ENCODE data around the gene CBFB.

CBFB gene

DNA sequence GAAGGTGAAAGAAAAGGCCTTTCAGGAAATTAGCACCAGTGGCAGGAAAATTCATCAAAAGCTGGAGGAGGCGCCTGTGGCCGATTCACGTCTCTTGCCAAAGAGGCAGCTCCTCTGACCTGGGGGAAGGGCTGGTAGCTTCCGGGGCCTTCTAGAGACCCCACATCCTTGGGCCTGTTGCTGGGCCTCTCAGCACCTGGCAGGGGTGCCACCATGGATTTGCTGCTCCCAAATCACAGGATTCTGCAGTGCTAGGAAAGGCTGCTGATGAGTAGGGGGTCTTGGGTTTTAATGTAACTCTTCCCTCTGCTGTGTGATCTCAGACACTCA, 11.6 kb upstream of the CBFB start:
- H3K27ac ChIP-seq (ENCODE audit: low read depth, low read length) = no peak overlapping the region
- WGBS = 92% methylated on average over 4 of the region's 4 CpGs
- H3K27me3 ChIP-seq (ENCODE audit: insufficient read depth, low read length) = peaks cover 45% of the 10 kb centered on the region
- H3K4me1 ChIP-seq (ENCODE audit: insufficient read depth, low read length) = no peaks in the 10 kb centered on the region; the same call in 1 of the 2 replicates
- H3K4me3 ChIP-seq (ENCODE audit: low read length) = no peak overlapping the region
- H3K36me3 ChIP-seq (ENCODE audit: insufficient read depth, low read length) = no peaks in the 10 kb centered on the region
- no peak overlapping the region for H3K9ac ChIP-seq (ENCODE audit: low read depth, low read length)
- H3K9me3 ChIP-seq (ENCODE audit: insufficient read depth, low read depth, low read length) = no peaks in the 10 kb centered on the region

DNA sequence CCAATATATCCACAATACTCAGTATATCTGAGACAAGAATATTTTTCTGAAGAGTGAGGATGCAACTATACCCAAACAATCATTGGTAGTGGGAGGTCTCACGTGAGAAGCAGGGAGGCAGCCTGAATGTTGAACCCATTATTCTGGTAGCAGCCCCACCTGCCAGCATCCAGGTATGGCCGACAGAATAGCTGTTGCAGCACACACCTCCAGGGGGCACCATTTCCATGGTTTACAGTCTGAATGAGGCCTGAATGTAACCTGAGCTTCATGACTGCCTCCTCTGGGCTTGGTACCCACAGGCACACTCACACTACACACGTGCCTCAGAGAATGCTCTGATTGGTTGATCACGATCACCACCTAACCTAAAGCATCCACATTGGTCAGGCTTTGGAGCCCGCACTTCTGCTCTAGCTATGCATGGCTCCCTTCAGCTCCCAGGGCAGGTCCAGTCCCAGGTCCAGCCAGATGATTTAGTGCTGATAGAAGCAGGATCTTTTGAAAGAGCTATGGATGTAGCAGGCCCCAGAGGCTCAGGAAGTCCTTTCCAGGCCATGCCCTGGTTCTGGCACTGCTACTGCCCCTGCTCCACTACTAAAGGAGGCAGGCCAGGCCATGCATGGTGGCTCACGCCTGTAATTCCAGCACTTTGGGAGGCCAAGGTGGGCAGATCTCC, 11.0 kb upstream of the CBFB start:
- no peaks in the 10 kb centered on the region; the same call in 1 of the 2 replicates for H3K4me1 ChIP-seq (ENCODE audit: insufficient read depth, low read length)
- H3K9me3 ChIP-seq (ENCODE audit: insufficient read depth, low read depth, low read length) = no peaks in the 10 kb centered on the region
- H3K36me3 ChIP-seq (ENCODE audit: insufficient read depth, low read length) = no peaks in the 10 kb centered on the region
- H3K4me3 ChIP-seq (ENCODE audit: low read length) = no peak overlapping the region
- H3K9ac ChIP-seq (ENCODE audit: low read depth, low read length) = no peak overlapping the region
- H3K27ac ChIP-seq (ENCODE audit: low read depth, low read length) = no peak overlapping the region
- WGBS = 35% methylated on average over 6 of the region's 6 CpGs
- H3K27me3 ChIP-seq (ENCODE audit: insufficient read depth, low read length) = peaks cover 40% of the 10 kb centered on the region

DNA sequence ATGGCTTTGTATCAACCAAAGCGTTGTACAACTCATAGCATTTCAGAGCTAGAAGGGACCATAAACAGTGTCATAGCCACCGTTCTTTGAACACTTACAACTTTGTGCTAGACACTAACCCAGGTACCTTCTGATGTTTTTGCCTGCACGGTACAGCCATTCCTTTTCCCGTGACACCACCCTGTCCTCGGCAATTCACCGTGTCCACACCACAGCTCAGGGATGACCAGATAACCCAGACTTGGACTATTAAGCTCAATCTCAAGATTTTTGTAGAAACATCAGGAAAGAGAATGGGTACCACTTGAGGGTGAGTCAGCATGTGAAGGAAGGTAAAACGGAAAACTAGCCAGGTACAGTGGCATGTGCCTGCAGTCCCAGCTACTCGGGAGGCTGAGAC, 9.8 kb upstream of the CBFB start:
- Histone ChIP-seq H3K9ac (ENCODE audit: low read depth, low read length) (no peak overlapping the region), H3K4me1 (ENCODE audit: insufficient read depth, low read length) (no peaks in the 10 kb centered on the region)
- 91% methylated on average over 8 of the region's 8 CpGs for WGBS

DNA sequence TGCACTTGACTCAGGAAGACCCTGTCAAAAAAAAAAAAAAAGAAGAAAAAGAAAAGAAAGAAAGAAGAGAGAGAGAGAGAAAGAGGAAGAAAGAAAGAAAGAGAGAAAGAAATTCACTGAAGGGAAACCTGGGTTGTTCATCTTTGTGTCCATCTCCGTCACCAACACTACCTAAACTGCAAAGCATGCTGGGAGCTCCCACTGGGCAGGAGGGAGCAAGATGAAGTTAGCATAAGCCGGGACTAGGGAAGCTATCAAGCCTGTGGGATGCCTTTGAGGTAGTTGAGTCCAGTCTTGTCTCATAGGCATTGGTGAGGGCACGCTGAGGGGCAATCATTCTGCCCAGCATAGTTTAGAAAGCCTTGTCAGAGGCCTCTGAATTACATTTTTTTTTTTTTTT, 7.6 kb upstream of the CBFB start:
- H3K9ac ChIP-seq (ENCODE audit: low read depth, low read length) = no peak overlapping the region
- H3K27me3 ChIP-seq (ENCODE audit: insufficient read depth, low read length) = 0 out of 2 replicates have a peak, but pooled peaks cover 6% of the 10 kb centered on the region
- no peaks in the 10 kb centered on the region for H3K9me3 ChIP-seq (ENCODE audit: insufficient read depth, low read depth, low read length)
- no peak overlapping the region for H3K4me3 ChIP-seq (ENCODE audit: low read length)
- H3K27ac ChIP-seq (ENCODE audit: low read depth, low read length) = no peak overlapping the region
- H3K4me1 ChIP-seq (ENCODE audit: insufficient read depth, low read length) = no peaks in the 10 kb centered on the region
- 78% methylated on average over 3 of the region's 3 CpGs for WGBS
- no peaks in the 10 kb centered on the region for H3K36me3 ChIP-seq (ENCODE audit: insufficient read depth, low read length)

More for the DNA sequence above, 9.8 kb upstream of the CBFB start:
- no peak overlapping the region for H3K27ac ChIP-seq (ENCODE audit: low read depth, low read length)
- no peaks in the 10 kb centered on the region for H3K9me3 ChIP-seq (ENCODE audit: insufficient read depth, low read depth, low read length)
- H3K4me3 ChIP-seq (ENCODE audit: low read length) = no peak overlapping the region
- no peaks in the 10 kb centered on the region for H3K36me3 ChIP-seq (ENCODE audit: insufficient read depth, low read length)
- H3K27me3 ChIP-seq (ENCODE audit: insufficient read depth, low read length) = peaks cover 27% of the 10 kb centered on the region

DNA sequence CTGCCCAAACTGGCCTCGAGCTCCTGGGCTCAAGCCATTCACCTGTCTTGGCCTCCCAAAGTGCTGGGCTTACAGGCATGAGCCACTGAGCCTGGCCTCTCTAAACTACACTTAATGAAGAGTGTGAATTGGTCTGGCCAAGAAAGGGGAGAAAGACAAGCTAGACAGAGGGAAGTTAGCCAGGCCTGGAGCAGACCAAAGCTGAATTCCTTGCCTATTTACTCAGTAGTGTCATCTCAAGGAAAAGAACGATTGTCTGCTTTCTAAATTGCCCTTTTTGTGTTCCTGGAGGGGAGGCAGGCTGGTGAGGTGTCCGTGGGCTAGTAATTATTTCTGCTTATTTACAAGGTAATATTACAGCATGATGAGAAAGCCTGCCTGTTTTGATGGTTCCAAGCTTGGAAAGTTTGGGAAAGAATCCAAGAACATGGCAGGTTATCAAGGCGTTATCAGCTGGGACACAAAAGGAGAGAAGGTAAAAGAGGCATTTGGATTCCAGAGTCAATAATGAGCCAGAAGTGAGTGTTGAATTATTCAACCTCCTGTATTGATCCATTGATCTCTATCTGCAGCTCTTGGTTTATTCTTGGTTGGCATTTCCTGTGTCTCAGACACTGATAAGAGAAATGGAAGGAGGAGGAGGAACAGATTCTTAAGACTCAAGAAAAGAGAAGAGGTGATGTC, 6.3 kb upstream of the CBFB start:
- no peaks in the 10 kb centered on the region for H3K4me1 ChIP-seq (ENCODE audit: insufficient read depth, low read length)
- no peak overlapping the region for H3K9ac ChIP-seq (ENCODE audit: low read depth, low read length)
- H3K36me3 ChIP-seq (ENCODE audit: insufficient read depth, low read length) = no peaks in the 10 kb centered on the region
- H3K27me3 ChIP-seq (ENCODE audit: insufficient read depth, low read length) = peaks cover 6% of the 10 kb centered on the region; the same call in 1 of the 2 replicates
- H3K27ac ChIP-seq (ENCODE audit: low read depth, low read length) = no peak overlapping the region
- no peaks in the 10 kb centered on the region for H3K9me3 ChIP-seq (ENCODE audit: insufficient read depth, low read depth, low read length)
- H3K4me3 ChIP-seq (ENCODE audit: low read length) = no peak overlapping the region
- WGBS = 83% methylated on average over 4 of the region's 4 CpGs

DNA sequence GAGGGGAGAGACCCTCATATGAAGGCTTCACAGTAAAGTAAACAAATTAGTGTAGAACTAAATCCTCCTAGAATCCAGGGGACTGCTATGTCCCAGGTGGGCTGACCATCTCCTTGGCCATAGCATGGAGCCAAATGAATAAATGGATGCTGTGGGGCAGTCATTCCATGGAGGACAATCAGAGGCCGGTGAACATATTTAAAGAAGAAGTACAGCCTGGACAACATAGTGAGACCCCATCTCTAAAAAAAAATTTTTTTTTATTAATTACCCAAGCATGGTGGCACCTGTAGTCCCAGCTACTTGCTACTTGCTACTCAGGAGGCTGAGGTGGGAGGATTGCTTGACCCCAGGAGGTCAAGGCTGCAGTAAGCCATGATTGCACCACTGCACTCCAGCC, 5.3 kb upstream of the CBFB start:
- no peak overlapping the region for H3K27ac ChIP-seq (ENCODE audit: low read depth, low read length)
- H3K9me3 ChIP-seq (ENCODE audit: insufficient read depth, low read depth, low read length) = no peaks in the 10 kb centered on the region
- 82% methylated on average over 1 of the region's 1 CpG for WGBS
- no peak overlapping the region for H3K4me3 ChIP-seq (ENCODE audit: low read length)
- peaks cover 3% of the 10 kb centered on the region; the same call in 1 of the 2 replicates for H3K4me1 ChIP-seq (ENCODE audit: insufficient read depth, low read length)
- no peak overlapping the region for H3K9ac ChIP-seq (ENCODE audit: low read depth, low read length)
- no peaks in the 10 kb centered on the region for H3K36me3 ChIP-seq (ENCODE audit: insufficient read depth, low read length)
- peaks cover 6% of the 10 kb centered on the region; the same call in 1 of the 2 replicates for H3K27me3 ChIP-seq (ENCODE audit: insufficient read depth, low read length)

DNA sequence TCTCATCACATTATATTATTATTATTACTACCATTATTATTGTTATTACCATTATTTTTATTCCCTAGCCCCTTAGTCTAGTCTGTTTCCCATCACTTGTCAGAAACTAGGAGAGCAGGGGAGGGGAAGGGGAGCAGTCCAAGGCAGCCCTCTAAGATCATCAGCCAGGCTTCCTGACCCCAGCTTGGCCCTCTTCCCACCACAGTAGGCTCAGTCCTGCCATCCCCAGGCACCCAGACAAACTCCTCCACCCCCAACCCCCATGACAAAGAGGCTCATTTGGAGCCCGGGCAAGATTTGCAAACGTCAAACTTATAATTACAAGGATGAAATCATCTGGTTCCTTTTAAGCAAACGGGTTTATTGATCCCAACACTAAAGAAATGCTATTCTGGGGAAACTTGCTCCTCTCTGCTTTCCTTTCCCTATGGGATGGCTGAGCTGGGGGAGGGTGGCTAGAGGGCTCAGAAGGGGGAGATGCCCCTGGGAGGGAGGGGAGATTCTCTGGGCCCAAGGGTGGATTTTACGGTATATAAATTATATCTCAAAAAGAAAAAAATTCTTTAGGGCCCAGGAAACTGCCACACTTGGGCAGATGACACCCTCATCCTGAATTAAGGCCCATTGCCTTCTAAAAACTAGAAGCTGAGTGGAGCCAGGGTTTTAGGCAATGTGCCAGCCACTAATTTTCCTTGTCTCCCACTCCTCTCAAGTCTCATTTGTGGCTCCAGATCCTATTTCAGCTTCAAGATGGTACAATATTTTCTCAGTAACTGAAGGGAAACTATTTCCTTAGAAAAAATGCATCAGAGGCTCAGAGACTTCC, 4.4 kb upstream of the CBFB start:
- no peak overlapping the region for H3K9ac ChIP-seq (ENCODE audit: low read depth, low read length)
- no peaks in the 10 kb centered on the region; the same call in 1 of the 2 replicates for H3K27me3 ChIP-seq (ENCODE audit: insufficient read depth, low read length)
- no peaks in the 10 kb centered on the region for H3K36me3 ChIP-seq (ENCODE audit: insufficient read depth, low read length)
- H3K9me3 ChIP-seq (ENCODE audit: insufficient read depth, low read depth, low read length) = no peaks in the 10 kb centered on the region
- H3K27ac ChIP-seq (ENCODE audit: low read depth, low read length) = no peak overlapping the region
- 62% methylated on average over 3 of the region's 4 CpGs for WGBS
- H3K4me1 ChIP-seq (ENCODE audit: insufficient read depth, low read length) = peaks cover 3% of the 10 kb centered on the region; the same call in 1 of the 2 replicates
- H3K4me3 ChIP-seq (ENCODE audit: low read length) = no peak overlapping the region

DNA sequence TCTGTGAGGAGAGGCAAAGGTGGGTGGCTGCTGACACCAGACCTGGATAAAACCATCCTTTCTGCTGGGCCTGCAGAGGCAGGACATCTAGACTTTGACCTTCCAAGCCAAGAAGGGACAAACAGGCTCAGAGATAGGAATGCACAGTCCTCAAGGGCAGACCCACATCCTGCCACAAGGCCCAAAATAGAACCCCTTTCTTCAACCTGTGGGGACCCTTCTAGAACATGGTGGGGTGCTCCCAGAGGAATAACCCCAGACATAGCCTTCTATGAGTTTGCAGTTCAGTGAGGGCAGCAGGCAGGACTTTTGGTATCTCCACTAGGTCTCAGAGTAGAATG, 3.8 kb upstream of the CBFB start:
- Histone ChIP-seq H3K27ac (ENCODE audit: low read depth, low read length) (no peak overlapping the region), H3K27me3 (ENCODE audit: insufficient read depth, low read length) (peaks cover 5% of the 10 kb centered on the region), H3K4me3 (ENCODE audit: low read length) (no peak overlapping the region)

DNA sequence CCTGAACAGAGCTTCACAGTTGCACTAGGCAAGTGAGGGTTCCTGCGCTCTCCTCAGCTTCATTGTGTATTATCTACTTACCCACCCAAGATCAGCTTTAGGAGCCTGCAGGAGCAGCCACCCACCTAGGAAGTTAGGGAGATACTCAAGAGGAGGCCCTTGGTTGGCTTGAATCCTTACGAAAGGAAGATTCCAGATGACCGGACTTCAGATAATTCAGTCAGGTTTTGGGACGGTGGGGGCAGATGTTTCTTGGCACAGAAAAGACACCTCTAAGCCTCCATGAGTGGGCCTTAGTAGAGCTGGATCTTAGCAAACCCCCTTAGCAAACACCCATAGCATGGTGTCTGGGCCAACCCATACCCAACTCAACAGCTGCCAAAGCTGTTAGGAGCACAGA, 2.4 kb upstream of the CBFB start:
- Histone ChIP-seq H3K4me1 (ENCODE audit: insufficient read depth, low read length) (peaks cover 3% of the 10 kb centered on the region; the same call in 1 of the 2 replicates), H3K9ac (ENCODE audit: low read depth, low read length) (no peak overlapping the region), H3K27me3 (ENCODE audit: insufficient read depth, low read length) (peaks cover 6% of the 10 kb centered on the region), H3K4me3 (ENCODE audit: low read length) (no peak overlapping the region), H3K9me3 (ENCODE audit: insufficient read depth, low read depth, low read length) (no peaks in the 10 kb centered on the region), H3K36me3 (ENCODE audit: insufficient read depth, low read length) (peaks cover 3% of the 10 kb centered on the region; the same call in 1 of the 2 replicates), H3K27ac (ENCODE audit: low read depth, low read length) (no peak overlapping the region)
- WGBS = 97% methylated on average over 4 of the region's 4 CpGs

More for the DNA sequence above, 3.8 kb upstream of the CBFB start:
- Histone ChIP-seq H3K9me3 (ENCODE audit: insufficient read depth, low read depth, low read length) (no peaks in the 10 kb centered on the region), H3K9ac (ENCODE audit: low read depth, low read length) (no peak overlapping the region), H3K4me1 (ENCODE audit: insufficient read depth, low read length) (peaks cover 3% of the 10 kb centered on the region; the same call in 1 of the 2 replicates), H3K36me3 (ENCODE audit: insufficient read depth, low read length) (no peaks in the 10 kb centered on the region)

DNA sequence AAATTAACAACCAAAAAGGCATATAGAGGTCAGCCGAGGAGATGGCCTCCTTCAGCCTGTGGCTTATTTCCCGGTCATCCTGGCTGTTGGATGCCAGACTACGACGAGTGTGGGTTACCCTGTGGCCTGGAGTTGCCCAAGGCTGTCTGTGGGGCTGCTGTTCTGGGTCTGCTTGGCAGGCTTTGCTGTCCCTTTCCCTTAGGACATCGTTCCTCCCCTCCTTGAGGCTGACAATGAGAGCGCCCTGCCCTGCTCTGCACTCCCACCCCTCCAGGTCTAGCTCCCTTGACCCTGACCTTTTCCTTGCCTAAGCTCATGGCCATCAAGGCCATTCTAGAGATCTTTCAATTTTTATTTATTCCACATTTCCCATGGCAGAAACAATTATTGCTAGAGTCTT, 1.9 kb upstream of the CBFB start:
- H3K4me1 ChIP-seq (ENCODE audit: insufficient read depth, low read length) = peaks cover 3% of the 10 kb centered on the region; the same call in 1 of the 2 replicates
- peaks cover 4% of the 10 kb centered on the region; the same call in 1 of the 2 replicates for H3K36me3 ChIP-seq (ENCODE audit: insufficient read depth, low read length)
- no peak overlapping the region for H3K9ac ChIP-seq (ENCODE audit: low read depth, low read length)
- no peak overlapping the region for H3K4me3 ChIP-seq (ENCODE audit: low read length)
- no peaks in the 10 kb centered on the region for H3K9me3 ChIP-seq (ENCODE audit: insufficient read depth, low read depth, low read length)
- no peak overlapping the region for H3K27ac ChIP-seq (ENCODE audit: low read depth, low read length)
- WGBS = 92% methylated on average over 6 of the region's 6 CpGs
- peaks cover 6% of the 10 kb centered on the region for H3K27me3 ChIP-seq (ENCODE audit: insufficient read depth, low read length)

DNA sequence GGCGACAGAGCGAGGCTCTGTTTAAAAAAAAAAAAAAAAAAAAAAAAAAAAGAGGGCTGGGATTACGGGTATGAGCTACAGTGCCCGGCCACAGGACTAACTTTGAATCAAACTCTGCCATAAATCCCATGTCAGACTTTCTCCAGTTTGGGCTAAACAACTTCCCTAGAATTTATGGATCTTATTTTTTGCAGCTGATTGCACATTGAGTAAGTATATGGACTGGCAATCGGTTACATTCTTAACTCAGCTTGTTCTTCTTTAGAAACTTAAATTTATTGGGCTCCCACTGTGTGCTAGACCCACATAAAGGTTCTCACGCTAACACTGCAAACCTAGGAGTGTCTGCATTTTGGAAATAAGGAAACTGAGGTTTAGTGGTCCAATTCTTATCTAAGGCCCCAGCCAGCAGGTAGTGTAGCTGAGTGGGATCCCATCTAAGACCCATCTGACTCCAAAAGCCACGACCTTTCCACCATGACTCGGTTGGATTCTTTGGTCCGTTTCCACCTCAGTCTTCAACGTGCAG, 718 bp upstream of the CBFB start:
- WGBS = 53% methylated on average over 10 of the region's 10 CpGs
- Histone ChIP-seq H3K9ac (ENCODE audit: low read depth, low read length) (peak overlapping the region; percentile 89), H3K4me3 (ENCODE audit: low read length) (peak overlapping the region; percentile 74), H3K27me3 (ENCODE audit: insufficient read depth, low read length) (peaks cover 6% of the 10 kb centered on the region), H3K4me1 (ENCODE audit: insufficient read depth, low read length) (peaks cover 3% of the 10 kb centered on the region; the same call in 1 of the 2 replicates), H3K27ac (ENCODE audit: low read depth, low read length) (peak overlapping the region; percentile 65; the same call in 1 of the 2 replicates), H3K9me3 (ENCODE audit: insufficient read depth, low read depth, low read length) (no peaks in the 10 kb centered on the region), H3K36me3 (ENCODE audit: insufficient read depth, low read length) (peaks cover 11% of the 10 kb centered on the region; the same call in 1 of the 2 replicates)
